ELF-1 (cell line): ENCODE results near the gene ETS1.

Experiments
- DNase-seq: peaks from one replicate; pipeline ENCODE4 v3.0.0-alpha.2; 2016; ENCODE audit warnings: low read depth, low spot score

Gene ETS1

DNA sequence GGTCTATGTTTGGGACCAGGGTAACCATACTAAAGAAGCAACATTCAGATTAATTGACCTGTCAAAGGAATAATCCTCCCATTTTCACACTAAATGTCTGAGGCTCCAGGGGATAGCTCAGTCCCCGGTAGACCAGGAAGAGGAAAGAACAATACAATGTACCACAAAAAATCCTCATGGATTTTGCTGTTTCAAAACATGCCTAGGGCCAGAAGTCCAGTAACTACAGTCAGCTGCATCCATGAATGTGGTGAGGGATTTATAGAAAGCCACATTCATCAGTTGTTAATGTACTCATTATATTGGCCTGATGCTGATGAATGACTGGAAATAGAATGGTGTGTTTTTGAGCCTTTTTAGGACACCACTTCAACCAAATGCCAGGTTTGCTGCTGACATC lies 6.9 kb upstream of the ETS1 start:
- DNase-seq: no peak

DNA sequence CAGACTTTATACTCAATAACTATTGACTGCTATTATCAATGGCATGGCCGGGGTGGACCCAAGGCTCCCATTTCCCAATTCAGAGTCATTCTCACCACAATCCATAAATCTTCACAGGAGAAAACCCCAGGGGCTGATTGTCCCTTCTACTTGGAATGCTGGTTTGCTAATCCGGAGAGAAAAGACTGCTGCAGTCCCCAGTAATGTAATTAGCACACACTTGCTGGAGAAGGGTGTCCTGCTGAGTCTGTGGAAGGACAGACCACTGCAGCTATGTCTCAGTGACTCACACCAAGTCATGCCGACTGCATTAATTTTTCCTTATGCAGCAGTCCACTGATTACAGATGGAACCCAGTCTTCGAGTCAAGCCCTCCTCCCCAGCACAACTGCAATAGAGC lies 5.9 kb upstream of the ETS1 start:
- DNase-seq: peak; percentile 79

- no peak for DNase-seq
These were observed 5.1 kb upstream of the ETS1 start for GRCh38 chr11:128592454-128592853.

GRCh38 chr11:128590587-128590986 lies 3.2 kb upstream of the ETS1 start:
- DNase-seq: no peak

GRCh38 chr11:128589998-128590397 lies 2.6 kb upstream of the ETS1 start:
- no peak for DNase-seq

DNA sequence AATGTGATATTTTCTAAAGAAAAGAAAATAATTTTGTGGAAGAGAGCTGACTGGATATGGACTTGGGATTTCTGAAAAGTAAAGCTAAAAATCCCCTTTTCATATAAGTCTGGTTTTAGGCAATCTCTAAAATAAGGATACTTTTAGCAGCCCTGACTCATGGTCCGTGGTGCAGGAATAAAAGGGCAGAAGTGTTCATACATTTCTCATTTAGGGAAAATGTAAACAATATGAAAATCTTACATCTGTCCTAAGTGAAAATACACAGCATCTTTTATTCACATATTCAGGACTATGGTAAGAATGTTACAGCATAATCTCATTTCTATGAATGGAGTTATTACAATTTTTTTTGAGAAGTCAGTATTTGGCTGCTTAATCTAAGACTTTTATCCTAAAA lies 735 bp upstream of the ETS1 start:
- no peak for DNase-seq

- no peak for DNase-seq
These were observed 669 bp downstream of the ETS1 start for GRCh38 chr11:128586689-128587088.

DNA sequence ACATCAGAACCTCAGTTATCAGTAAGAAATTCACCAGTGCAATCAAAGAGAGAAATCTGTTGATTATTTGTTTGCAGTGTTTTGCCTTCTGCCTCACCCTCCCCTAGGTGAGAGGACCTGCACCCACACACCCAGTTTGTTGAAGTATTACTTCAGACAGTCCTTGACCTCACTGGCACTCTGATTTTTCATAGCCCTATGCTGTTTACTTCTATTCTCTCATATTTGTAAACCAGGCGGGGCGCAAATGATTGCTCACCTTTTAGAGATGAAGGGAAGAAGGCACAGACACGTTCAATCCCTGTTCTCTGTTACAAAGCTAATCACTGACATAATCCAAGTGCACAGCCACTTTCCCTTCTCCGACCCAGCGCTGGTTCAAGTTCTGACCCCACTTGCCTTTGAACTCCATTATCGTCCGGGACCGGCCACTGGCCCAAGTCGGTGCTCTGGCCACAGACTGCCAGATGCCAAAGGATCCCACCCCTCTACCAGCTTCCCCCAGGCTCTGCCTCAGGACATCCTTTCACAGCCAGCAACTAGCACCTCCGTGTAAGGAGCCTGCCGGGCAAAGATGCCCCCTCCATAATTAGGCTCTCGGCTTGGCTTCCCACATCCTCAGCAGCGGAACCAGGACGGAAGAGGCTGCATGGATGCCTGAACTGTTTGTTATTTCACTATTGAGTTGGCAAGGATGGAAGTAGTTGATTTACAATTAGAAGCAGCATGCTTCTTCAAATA lies 1.7 kb downstream of the ETS1 start:
- DNase-seq: peak; percentile 50

DNA sequence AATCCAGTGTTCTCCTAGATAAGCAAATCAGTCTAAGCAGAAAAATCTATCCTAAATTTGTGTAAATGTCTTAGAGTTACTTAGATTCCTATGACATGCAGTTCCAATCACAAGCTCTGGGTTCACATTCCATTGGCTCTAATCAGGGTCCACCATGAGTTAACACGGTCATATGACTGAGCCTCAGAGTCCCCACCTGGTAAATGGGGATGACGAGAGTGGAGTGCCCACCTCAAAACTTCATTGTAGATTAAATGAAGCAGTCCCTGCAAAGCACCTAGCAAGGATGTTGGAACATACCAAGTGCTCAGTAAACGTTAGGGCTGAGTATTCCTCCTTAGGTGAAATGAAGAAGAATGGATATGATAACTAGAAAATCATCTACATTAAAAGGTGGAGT lies 3.1 kb downstream of the ETS1 start:
- DNase-seq: no peak

DNA sequence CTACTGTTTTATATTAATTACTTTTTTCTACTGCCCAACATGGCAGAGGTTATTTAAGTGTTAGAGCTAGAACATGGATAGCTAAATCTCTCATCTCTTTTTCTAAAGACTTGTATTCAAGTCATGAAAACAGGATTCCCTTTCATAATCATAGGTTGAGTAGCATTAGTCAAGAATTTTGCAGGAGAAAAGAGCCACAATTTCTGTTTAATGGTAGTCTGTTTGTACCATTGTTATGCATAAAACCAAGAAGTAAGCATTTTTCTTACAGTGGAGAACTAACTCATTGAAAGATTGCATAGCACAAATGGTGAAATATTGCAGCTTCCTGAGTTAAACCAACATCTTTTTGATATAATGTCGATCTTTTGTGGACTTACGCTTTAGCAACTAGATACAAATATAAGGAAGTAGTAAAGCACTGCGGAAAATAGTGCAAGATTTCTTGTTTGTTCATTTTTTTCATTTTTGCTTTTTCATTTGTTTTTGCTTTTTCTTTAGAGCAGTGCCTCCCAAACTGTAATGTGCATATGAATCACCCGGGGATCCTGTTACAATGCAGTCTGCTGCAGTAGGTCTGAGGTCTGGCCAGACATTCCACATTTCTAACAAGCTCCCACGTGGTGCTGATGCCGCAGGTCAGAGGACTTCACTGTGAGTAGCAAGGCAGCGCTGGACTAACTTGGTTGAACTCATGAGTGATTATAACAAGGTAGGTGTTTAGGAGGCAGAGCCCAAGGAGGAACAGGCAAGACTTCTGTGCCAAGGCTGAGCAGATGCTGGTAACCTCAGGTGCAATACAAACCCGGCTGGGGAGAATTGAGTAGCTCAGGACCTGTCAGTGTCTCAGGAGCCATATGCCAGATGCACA lies 4.6 kb downstream of the ETS1 start:
- DNase-seq: peak; percentile 85

GRCh38 chr11:128581561-128582272 lies 5.6 kb downstream of the ETS1 start:
- DNase-seq: no peak

DNA sequence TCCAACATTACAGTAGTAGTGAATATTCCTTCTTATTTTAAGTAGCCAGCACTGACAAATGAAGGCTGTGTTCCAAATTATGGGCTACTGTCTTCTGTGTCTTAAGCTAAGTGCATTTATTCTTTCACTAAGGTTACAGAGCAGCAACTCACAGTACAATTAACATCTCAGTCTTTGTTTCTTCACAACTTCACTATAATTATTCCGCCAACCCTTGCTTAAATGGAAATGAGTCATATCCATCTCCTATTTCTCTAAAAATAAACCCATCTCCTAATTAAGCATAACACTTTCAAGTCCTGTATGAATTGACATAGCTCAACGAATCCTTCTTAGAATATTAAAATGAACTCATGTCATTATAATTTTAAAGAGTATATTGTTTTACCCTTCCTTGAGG lies 6.7 kb downstream of the ETS1 start:
- no peak for DNase-seq

DNA sequence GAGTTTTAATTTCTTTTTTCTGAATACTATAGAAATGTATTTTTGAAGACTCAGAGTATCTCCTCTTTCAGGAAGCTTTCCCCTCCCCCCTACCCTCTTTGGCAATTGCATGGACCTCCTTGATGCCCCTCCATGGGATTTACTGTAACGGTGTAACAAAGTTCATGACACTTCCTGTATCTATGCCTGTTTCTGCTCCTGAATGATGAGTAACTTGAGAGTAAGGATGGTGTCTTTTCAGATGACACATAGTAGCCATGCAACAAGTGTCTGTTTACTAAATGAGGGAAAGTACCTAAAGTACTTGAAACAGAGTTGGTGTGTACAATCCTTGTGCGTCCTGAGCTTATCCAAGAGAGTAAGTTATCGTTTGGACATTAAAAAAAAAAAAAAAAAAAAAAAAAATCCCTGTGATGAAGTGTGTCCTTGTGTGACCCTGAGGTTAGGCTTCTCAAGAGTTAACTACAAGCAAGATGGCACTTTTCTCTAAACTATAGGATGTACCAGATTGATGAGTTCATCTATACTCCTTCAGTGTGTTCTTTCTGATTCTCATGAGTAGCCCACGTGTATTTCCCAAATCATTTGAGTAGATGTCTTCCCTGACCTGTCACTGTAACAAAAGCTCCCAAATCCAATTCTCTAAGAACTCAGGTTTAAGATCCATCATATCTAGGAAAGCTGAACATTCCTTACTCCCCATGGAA lies 7.4 kb downstream of the ETS1 start:
- no peak for DNase-seq

DNA sequence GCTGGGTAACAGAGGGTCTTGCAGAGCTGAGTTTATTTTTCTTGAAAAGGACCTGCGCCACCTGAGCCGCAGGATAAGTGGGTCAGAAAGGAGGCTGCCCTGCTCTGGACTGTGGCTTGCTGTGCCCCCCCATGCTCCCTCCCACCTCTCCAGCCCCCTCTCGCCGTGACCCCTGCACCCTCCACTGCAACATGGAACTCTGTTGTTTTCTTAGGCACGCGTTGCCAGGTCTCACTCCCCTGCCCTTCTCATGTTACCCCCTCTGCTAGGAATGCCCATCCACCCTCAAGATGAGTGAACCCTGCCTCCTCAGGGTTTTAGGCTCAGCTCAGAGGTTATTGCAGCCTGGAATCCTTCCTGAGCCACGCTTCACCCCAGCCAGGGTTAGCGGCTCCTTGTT lies 10.8 kb downstream of the ETS1 start:
- no peak for DNase-seq

- no peak for DNase-seq
These were observed 11.4 kb downstream of the ETS1 start for GRCh38 chr11:128575961-128576350.

- no peak for DNase-seq
These were observed 12.0 kb downstream of the ETS1 start for GRCh38 chr11:128575174-128575960.

GRCh38 chr11:128574576-128575011 lies 12.8 kb downstream of the ETS1 start:
- no peak for DNase-seq

- no peak for DNase-seq
These were observed 13.7 kb downstream of the ETS1 start for GRCh38 chr11:128573638-128574037.

- no peak for DNase-seq
These were observed 14.4 kb downstream of the ETS1 start for GRCh38 chr11:128572965-128573364.

DNA sequence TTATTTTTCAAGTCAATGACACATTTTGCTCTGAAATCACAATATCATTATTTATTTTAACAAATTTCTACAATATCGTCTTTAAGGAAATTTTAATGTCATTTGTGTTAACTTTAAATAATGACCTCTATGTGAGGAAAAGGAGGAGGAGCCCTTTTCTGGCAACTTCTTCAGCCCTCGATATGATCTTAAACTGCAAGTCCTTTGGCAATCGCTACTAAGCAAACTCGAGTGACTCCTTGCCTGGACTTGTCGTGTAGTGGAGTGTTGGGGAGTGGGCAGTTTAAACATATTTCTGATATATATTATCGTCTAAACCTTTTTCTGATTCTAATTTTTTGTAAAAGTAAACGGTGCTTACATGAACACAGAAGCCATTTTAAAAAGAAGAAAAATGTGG lies 16.7 kb downstream of the ETS1 start:
- no peak for DNase-seq

DNA sequence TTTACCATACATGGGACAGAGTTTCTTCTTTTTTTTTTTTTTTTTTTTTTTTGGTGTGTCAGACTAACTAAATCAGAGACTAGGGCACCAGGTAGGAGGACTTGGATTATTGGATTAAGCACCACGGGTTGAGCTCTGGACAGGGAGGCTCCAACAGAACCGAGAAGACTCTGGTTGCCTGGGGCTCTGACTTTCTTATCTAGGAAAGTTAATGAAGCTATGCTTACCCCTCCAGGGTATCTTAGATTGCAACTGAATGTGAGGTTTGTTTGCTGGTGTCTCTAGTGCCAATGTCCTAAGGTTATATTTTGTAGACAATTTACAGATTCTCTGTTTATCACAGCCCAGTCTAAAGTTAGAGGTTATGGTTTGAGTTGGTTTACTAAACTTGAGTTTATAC lies 18.1 kb downstream of the ETS1 start:
- DNase-seq: peak; percentile 66
